ENCODE data around the gene NDEL1. TPM values are rescaled to one million over a fixed set of nuclear protein-coding genes. Genes with fewer than 3 reads are reported as not detected.

The NDEL1 gene
- total RNA-seq, 1 donor from 2014 or later = 24.8 TPM

GRCh38 chr17:8488901-8489300 is 53.2 kb downstream of the NDEL1 start:
- intact Hi-C loops (cut with DNase I) = no loop called here
- DNase-seq (peak; percentile 70), ATAC-seq (ENCODE audit: poor library complexity) (peak; percentile 73)

- ATAC-seq (ENCODE audit: poor library complexity) (no peak), DNase-seq (no peak)
- intact Hi-C loops (cut with DNase I) = no loop called here
Observed at GRCh38 chr17:8489841-8490240, 54.2 kb downstream of the NDEL1 start.

GRCh38 chr17:8490256-8491023 is 54.8 kb downstream of the NDEL1 start:
- intact Hi-C loops (cut with DNase I) = no loop called here
- ATAC-seq (ENCODE audit: poor library complexity) = no peak
- no peak for DNase-seq

- DNase-seq = no peak
- ATAC-seq (ENCODE audit: poor library complexity) = no peak
- intact Hi-C loops (cut with DNase I) = no loop called here
Observed at GRCh38 chr17:8492121-8492520, 56.4 kb downstream of the NDEL1 start.

- intact Hi-C loops (cut with DNase I) = no loop called here
- ATAC-seq (ENCODE audit: poor library complexity) = no peak
- DNase-seq = no peak
Observed at GRCh38 chr17:8494021-8494420, 58.3 kb downstream of the NDEL1 start.

- no peak for ATAC-seq (ENCODE audit: poor library complexity)
- no peak for DNase-seq
- intact Hi-C loops (cut with DNase I) = no loop called here
Observed at GRCh38 chr17:8494506-8495111, 58.9 kb downstream of the NDEL1 start.

GRCh38 chr17:8496081-8496480 is 60.4 kb downstream of the NDEL1 start:
- ATAC-seq (ENCODE audit: poor library complexity) = no peak
- DNase-seq = no peak
- intact Hi-C loops (cut with DNase I) = no loop called here

GRCh38 chr17:8499171-8499570 is 63.5 kb downstream of the NDEL1 start:
- intact Hi-C loops (cut with DNase I) = no loop called here
- ATAC-seq (ENCODE audit: poor library complexity) (no peak), DNase-seq (no peak)

GRCh38 chr17:8499614-8500013 is 63.9 kb downstream of the NDEL1 start:
- intact Hi-C loops (cut with DNase I) = no loop called here

GRCh38 chr17:8500609-8501008 is 64.9 kb downstream of the NDEL1 start:
- intact Hi-C loops (cut with DNase I) = no loop called here
- DNase-seq (no peak), ATAC-seq (ENCODE audit: poor library complexity) (no peak)

More at GRCh38 chr17:8499614-8500013, 63.9 kb downstream of the NDEL1 start:
- ATAC-seq (ENCODE audit: poor library complexity) (no peak), DNase-seq (no peak)

GRCh38 chr17:8502126-8502525 is 66.4 kb downstream of the NDEL1 start:
- no peak for DNase-seq
- ATAC-seq (ENCODE audit: poor library complexity) = no peak
- intact Hi-C loops (cut with DNase I) = no loop called here

GRCh38 chr17:8503368-8503767 is 67.7 kb downstream of the NDEL1 start:
- intact Hi-C loops (cut with DNase I) = no loop called here
- ATAC-seq (ENCODE audit: poor library complexity) (peak; percentile 55), DNase-seq (peak; percentile 50)

GRCh38 chr17:8503807-8504206 is 68.1 kb downstream of the NDEL1 start:
- peak; percentile 40 for DNase-seq
- intact Hi-C loops (cut with DNase I) = no loop called here
- peak; percentile 30 for ATAC-seq (ENCODE audit: poor library complexity)

GRCh38 chr17:8504460-8505207 is 69.0 kb downstream of the NDEL1 start:
- DNase-seq (no peak), ATAC-seq (ENCODE audit: poor library complexity) (no peak)
- intact Hi-C loops (cut with DNase I) = no loop called here

GRCh38 chr17:8506145-8506544 is 70.5 kb downstream of the NDEL1 start:
- DNase-seq = peak; percentile 50
- peak; percentile 63 for ATAC-seq (ENCODE audit: poor library complexity)
- intact Hi-C loops (cut with DNase I) = no loop called here

- DNase-seq (no peak), ATAC-seq (ENCODE audit: poor library complexity) (no peak)
- intact Hi-C loops (cut with DNase I) = no loop called here
Observed at GRCh38 chr17:8514801-8515200, 79.1 kb downstream of the NDEL1 start.

Measured in Right ventricle myocardium superior (tissue), 1 donor.